Transverse colon (tissue), 4 donors: ENCODE measurements around the gene HOXA3.

Experiments
- CTCF ChIP-seq, 5 experiments: fragments of 200-600 bp in 3 of 5; fragments of 450-650 bp in 2 of 5; sonication (generic) in 3 of 5; IDR thresholded peaks; 1 replicate in 2 of 5; 2 replicates in 3 of 5; pipeline ENCODE4 v1.5.1; 2016 to 2017; ENCODE audit warnings: antibody characterized with exemption in 5 of 5, inconsistent platforms in 3 of 5, mild to moderate bottlenecking in 2 of 5, moderate library complexity in 1 of 5
- EP300 ChIP-seq: sonication (generic); formaldehyde crosslinking; IDR thresholded peaks from one replicate; pipeline ENCODE4 v1.6.1; 2017; ENCODE audit warnings: antibody characterized with exemption, low read depth
- POLR2A ChIP-seq: fragments of 450-650 bp; IDR thresholded peaks from one replicate; pipeline ENCODE4 v1.6.1; 2016; ENCODE audit warnings: antibody characterized with exemption, mild to moderate bottlenecking, moderate library complexity
- POLR2AphosphoS5 ChIP-seq, 3 donors: sonication (generic); formaldehyde crosslinking; IDR thresholded peaks; one replicate each; pipeline ENCODE4 v1.6.1; 2016; ENCODE audit warnings: antibody characterized with exemption in 3 of 3

GRCh38 chr7:27066148-27066547, 86.2 kb downstream of the HOXA3 start:
- TF ChIP-seq CTCF (IDR thresholded peaks at IDR 0.05) (no peak), POLR2A (no peak), EP300 (no peak), POLR2AphosphoS5 (IDR thresholded peaks at IDR 0.05) (no peak)
